Epithelial cell of prostate (primary cell): ENCODE results near the gene SPATA31A1.
"Not testable (repeated sequence)": the region's sequence is repeated elsewhere in the genome, so short reads cannot be mapped to it uniquely, and the experiment has no call there.

ENCODE experiments used
- DNase-seq: peaks from one replicate; pipeline ENCODE4 v3.0.0-alpha.2; 2011; ENCODE audit warnings: low read depth, low spot score
- H3K27ac ChIP-seq: fragments of 450-650 bp; 2 replicates; pipeline ENCODE4 v1.5.1; 2017; ENCODE audit warnings: mild to moderate bottlenecking

Gene SPATA31A1

DNA sequence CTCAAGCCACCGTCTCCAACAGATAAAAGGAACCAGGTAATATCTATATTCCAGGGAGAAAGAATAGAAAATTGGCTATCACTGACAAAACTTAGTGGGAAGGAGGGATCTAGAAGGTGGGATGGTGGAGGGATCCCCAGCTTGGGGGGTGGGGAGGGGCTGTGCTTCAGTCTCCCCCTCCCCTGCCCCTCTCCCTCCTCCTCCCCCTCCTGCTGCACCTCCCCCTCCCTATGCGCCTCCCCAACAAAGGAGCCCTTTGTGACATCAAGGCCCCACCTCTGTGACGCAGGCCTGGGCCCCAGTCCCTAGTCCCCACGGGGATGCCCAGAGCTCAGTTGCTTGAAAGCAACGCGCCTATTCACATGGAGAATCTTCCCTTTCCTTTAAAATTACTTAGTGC is at the start of gene SPATA31A1:
TSS of gene SPATA31A1 (plus strand) at position 301 of the 400 bp plus-strand sequence. CDS start at position 363, 62 bp downstream.
- DNase-seq: not testable (repeated sequence)

GRCh38 chr9:39407261-39408204 is 52.1 kb downstream of the SPATA31A1 start:
- not testable (repeated sequence) for H3K27ac ChIP-seq, DNase-seq

More for the DNA sequence above, at the start of gene SPATA31A1:
- not testable (repeated sequence) for H3K27ac ChIP-seq

- not testable (repeated sequence) for DNase-seq, H3K27ac ChIP-seq
These were observed 55.9 kb downstream of the SPATA31A1 start for GRCh38 chr9:39411254-39411940.
